Vagina (tissue), 2 donors: Measurements from ENCODE around the gene SBSN. TPM values are rescaled to one million over a fixed set of nuclear protein-coding genes. Genes with fewer than 3 reads are reported as not detected.

Source experiments
- DNase-seq, 2 donors: peaks; one replicate each; pipeline ENCODE4 v3.0.0-alpha.2; 2017; ENCODE audit errors: extremely low spot score in 2 of 2
- H3K27ac ChIP-seq: fragments of 200-600 bp; sonication (generic); one replicate; pipeline ENCODE4 v1.5.1; 2019
- H3K27me3 ChIP-seq: fragments of 200-600 bp; sonication (generic); one replicate; pipeline ENCODE4 v1.5.1; 2019
- H3K36me3 ChIP-seq, 2 donors: fragments of 200-600 bp; sonication (generic); one replicate each; pipeline ENCODE4 v1.5.1; 2017 to 2019
- H3K4me1 ChIP-seq: fragments of 200-600 bp; sonication (generic); one replicate; pipeline ENCODE4 v1.5.1; 2019
- H3K4me3 ChIP-seq, 2 donors: fragments of 200-600 bp; sonication (generic); 1 replicate in 1 of 2; 2 replicates in 1 of 2; pipeline ENCODE4 v1.5.1; 2016 to 2019
- H3K9me3 ChIP-seq: fragments of 200-600 bp; sonication (generic); one replicate; pipeline ENCODE4 v1.5.1; 2019
- POLR2A ChIP-seq, 2 donors: fragments of 450-650 bp; IDR thresholded peaks; one replicate each; pipeline ENCODE4 v1.6.1; 2017; ENCODE audit warnings: antibody characterized with exemption in 2 of 2, mild to moderate bottlenecking in 2 of 2, moderate library complexity in 2 of 2
- POLR2AphosphoS5 ChIP-seq, 2 donors: sonication (generic); formaldehyde crosslinking; IDR thresholded peaks; one replicate each; pipeline ENCODE4 v1.9.0; 2017; ENCODE audit warnings: antibody characterized with exemption in 2 of 2, mild to moderate bottlenecking in 2 of 2, low read depth in 1 of 2; ENCODE audit not compliant: insufficient read depth in 1 of 2
- intact Hi-C: fragments of 100-400 bp; cut with DNase I; formaldehyde crosslinking; loops from one replicate; pipeline ENCODE4 v1.15.1; 2023
- total RNA-seq: library from RNA; depleted of rRNA; stranded (reverse); fragments of >200 nt; gene quantifications from one replicate; pipeline ENCODE4 v1.2.3, GENCODE V29; 2016
- TF ChIP-seq, protein P1 (sequence below), 3 experiments: fragments of 450-650 bp in 2 of 3; fragments of 200-600 bp in 1 of 3; sonication (generic) in 1 of 3; IDR thresholded peaks; one replicate each; pipeline ENCODE4 v1.5.1; 2017 to 2019; ENCODE audit warnings: antibody characterized with exemption in 3 of 3, mild to moderate bottlenecking in 2 of 3, moderate library complexity in 2 of 3

Gene SBSN
- total RNA-seq, 1 donor from 2014 or later, result 162 TPM

GRCh38 chr19:35533201-35533821 lies 5.2 kb upstream of the SBSN start, which contains the start of gene GAPDHS:
TSS of gene GAPDHS (plus strand) at chr19:35533456. CDS start at chr19:35533528, 72 bp downstream.
- Histone ChIP-seq H3K27ac (no peak within 1 kb of the TSS), H3K36me3 (no peaks in the 10 kb centered on the region), H3K9me3 (no peaks in the 10 kb centered on the region), H3K27me3 (no peaks in the 10 kb centered on the region), H3K4me3 (no peak within 1 kb of the TSS), H3K4me1 (peaks cover 14% of the 10 kb centered on the region)
- TF ChIP-seq, protein P1, sequence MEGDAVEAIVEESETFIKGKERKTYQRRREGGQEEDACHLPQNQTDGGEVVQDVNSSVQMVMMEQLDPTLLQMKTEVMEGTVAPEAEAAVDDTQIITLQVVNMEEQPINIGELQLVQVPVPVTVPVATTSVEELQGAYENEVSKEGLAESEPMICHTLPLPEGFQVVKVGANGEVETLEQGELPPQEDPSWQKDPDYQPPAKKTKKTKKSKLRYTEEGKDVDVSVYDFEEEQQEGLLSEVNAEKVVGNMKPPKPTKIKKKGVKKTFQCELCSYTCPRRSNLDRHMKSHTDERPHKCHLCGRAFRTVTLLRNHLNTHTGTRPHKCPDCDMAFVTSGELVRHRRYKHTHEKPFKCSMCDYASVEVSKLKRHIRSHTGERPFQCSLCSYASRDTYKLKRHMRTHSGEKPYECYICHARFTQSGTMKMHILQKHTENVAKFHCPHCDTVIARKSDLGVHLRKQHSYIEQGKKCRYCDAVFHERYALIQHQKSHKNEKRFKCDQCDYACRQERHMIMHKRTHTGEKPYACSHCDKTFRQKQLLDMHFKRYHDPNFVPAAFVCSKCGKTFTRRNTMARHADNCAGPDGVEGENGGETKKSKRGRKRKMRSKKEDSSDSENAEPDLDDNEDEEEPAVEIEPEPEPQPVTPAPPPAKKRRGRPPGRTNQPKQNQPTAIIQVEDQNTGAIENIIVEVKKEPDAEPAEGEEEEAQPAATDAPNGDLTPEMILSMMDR (IDR thresholded peaks at IDR 0.05), result no peak
- TF ChIP-seq POLR2A (IDR thresholded peaks at IDR 0.05) (no peak), POLR2AphosphoS5 (IDR thresholded peaks at IDR 0.05; ENCODE audit: insufficient read depth in 1 of 2, low read depth in 1 of 2) (no peak)
- no peak for DNase-seq
- intact Hi-C loops, result no loop called here

GRCh38 chr19:35531291-35531690 lies 3.2 kb upstream of the SBSN start:
- intact Hi-C loops, result no loop called here
- TF ChIP-seq POLR2A (IDR thresholded peaks at IDR 0.05) (no peak), POLR2AphosphoS5 (IDR thresholded peaks at IDR 0.05; ENCODE audit: insufficient read depth in 1 of 2, low read depth in 1 of 2) (no peak)
- TF ChIP-seq, protein P1 (IDR thresholded peaks at IDR 0.05), result no peak
- Histone ChIP-seq H3K4me1 (peaks cover 14% of the 10 kb centered on the region), H3K36me3 (no peaks in the 10 kb centered on the region), H3K9me3 (no peaks in the 10 kb centered on the region), H3K4me3 (no peak overlapping the region), H3K27ac (no peak overlapping the region), H3K27me3 (no peaks in the 10 kb centered on the region)
- DNase-seq, result no peak

DNA sequence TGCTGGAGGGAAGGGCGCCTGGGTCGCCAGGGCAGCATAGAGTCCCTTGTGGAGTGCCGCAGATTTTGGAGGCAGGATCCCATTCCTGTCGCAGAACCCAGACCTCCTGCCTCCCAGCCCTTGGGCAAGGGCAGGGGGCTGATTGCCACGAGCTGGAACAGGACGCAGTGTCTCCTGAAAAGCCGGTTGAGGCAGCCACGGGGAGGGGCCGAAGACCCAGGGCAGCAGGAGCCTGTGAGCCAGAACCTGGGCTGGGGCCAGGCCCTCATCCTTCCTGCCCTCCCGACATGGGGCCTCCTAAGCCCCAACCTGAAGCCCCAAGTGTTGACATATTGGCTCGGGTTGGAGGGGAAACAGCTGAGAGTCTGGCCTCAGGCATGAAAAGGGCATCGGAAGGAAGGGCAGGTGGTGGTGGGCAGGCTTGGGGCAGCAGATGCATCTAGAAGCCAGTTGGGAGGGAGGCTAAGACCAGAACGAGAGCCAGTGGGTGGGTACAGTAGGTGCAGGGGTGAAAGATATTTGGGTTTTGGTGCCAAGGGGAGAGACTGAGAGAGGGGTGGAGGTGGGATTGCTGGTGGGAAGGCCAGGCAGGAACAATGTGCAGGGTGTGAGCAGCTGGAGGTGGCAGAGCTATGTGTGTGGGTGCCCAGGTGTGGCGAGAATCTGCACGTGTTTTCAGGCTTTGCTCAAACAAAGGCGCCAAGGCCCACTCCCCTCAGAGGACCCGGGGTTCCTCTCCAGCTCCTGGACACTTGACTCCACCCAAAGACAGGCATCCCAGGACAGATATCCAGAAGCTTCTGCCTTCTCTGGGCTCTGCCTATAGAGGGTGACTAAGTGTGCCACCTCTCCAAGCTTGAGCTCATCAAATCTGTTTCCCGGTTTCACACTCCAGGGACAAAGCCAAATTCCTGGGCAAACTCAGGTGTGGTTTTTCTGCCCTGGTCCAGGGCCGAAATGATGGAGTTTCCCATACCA lies 1.4 kb upstream of the SBSN start:
- no peaks in the 10 kb centered on the region for H3K36me3 ChIP-seq
- intact Hi-C loops, result no loop called here
- no peaks in the 10 kb centered on the region for H3K27me3 ChIP-seq
- no peaks in the 10 kb centered on the region for H3K9me3 ChIP-seq
- no peak for TF ChIP-seq POLR2AphosphoS5 (IDR thresholded peaks at IDR 0.05; ENCODE audit: insufficient read depth in 1 of 2, low read depth in 1 of 2)
- TF ChIP-seq POLR2A (IDR thresholded peaks at IDR 0.05), result no peak
- TF ChIP-seq, protein P1 (IDR thresholded peaks at IDR 0.05), result no peak
- no peak overlapping the region for H3K27ac ChIP-seq
- H3K4me1 ChIP-seq, result peaks cover 14% of the 10 kb centered on the region
- no peak overlapping the region for H3K4me3 ChIP-seq
- DNase-seq, result no peak

DNA sequence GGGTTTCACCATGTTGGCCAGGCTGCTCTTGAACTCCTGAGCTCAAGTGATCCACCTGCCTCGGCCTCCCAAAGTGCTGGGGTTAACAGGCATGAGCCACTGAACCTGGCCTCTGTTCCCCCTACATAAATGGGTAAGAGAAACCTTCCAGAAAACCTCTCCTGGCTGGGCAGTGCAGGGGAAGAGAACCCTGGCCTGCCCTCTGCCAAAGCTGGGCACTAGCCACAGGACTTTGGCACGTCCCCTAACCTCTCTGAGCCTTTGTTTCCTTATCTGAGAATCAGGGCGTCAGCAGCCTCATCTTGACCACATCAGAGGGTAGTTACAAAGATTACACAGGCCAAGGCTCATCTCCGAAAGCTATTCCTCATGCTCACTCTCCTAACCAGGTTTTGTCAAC lies 2.2 kb downstream of the SBSN start:
- Histone ChIP-seq H3K27me3 (no peaks in the 10 kb centered on the region), H3K4me3 (peak overlapping the region in 1 of 2 donors; percentile 23)

More for the DNA sequence above, 2.2 kb downstream of the SBSN start:
- Histone ChIP-seq H3K9me3 (no peaks in the 10 kb centered on the region), H3K27ac (no peak overlapping the region), H3K36me3 (no peaks in the 10 kb centered on the region), H3K4me1 (no peaks in the 10 kb centered on the region)
- TF ChIP-seq, protein P1 (IDR thresholded peaks at IDR 0.05), result no peak
- no peak for TF ChIP-seq POLR2AphosphoS5 (IDR thresholded peaks at IDR 0.05; ENCODE audit: insufficient read depth in 1 of 2, low read depth in 1 of 2)
- no peak for TF ChIP-seq POLR2A (IDR thresholded peaks at IDR 0.05)
- intact Hi-C loops, result no loop called here
- DNase-seq, result no peak
